HG03139 (cell line): Measurements from ENCODE around the gene ADIRF.
"Not testable (repeated sequence)": the region's sequence is repeated elsewhere in the genome, so short reads cannot be mapped to it uniquely, and the experiment has no call there.

Experiments
- ATAC-seq: cut with Tn5 transposase; IDR thresholded peaks from one replicate; pipeline ENCODE4 v1.9.1; 2021; ENCODE audit not compliant: unreplicated experiment

ADIRF gene

GRCh38 chr10:86945361-86946212 lies 22.7 kb upstream of the ADIRF start:
- ATAC-seq = no peak

GRCh38 chr10:86946213-86947155 lies 21.8 kb upstream of the ADIRF start:
- ATAC-seq = no peak

- not testable (repeated sequence) for ATAC-seq
These were observed 20.5 kb upstream of the ADIRF start for GRCh38 chr10:86947806-86948205.

GRCh38 chr10:86950349-86950748 lies 17.9 kb upstream of the ADIRF start:
- ATAC-seq = no peak

GRCh38 chr10:86951184-86951761 lies 17.0 kb upstream of the ADIRF start:
- no peak for ATAC-seq

- ATAC-seq = no peak
These were observed 16.2 kb upstream of the ADIRF start for GRCh38 chr10:86952106-86952505.

GRCh38 chr10:86952697-86953096 lies 15.6 kb upstream of the ADIRF start:
- not testable (repeated sequence) for ATAC-seq

- no peak for ATAC-seq
These were observed 14.3 kb upstream of the ADIRF start for GRCh38 chr10:86953747-86954680.

GRCh38 chr10:86954681-86955500 lies 13.4 kb upstream of the ADIRF start:
- ATAC-seq = no peak

GRCh38 chr10:86955501-86956194 lies 12.6 kb upstream of the ADIRF start:
- ATAC-seq = no peak

- no peak for ATAC-seq
These were observed 12.0 kb upstream of the ADIRF start for GRCh38 chr10:86956195-86956847.

GRCh38 chr10:86956848-86957448 lies 11.3 kb upstream of the ADIRF start:
- ATAC-seq = no peak

- no peak for ATAC-seq
These were observed 10.7 kb upstream of the ADIRF start, which contains the start of gene MMRN2 for GRCh38 chr10:86957471-86958115. TSS of gene MMRN2 (minus strand) at chr10:86957615. CDS start at chr10:86957541, 74 bp downstream.

GRCh38 chr10:86958116-86958900 lies 10.0 kb upstream of the ADIRF start, which contains the start of gene SNCG:
TSS of gene SNCG (plus strand) at chr10:86958599. CDS start at chr10:86958698, 99 bp downstream.
- no peak for ATAC-seq

- no peak for ATAC-seq
These were observed 9.2 kb upstream of the ADIRF start for GRCh38 chr10:86958901-86959736.

- no peak for ATAC-seq
These were observed 8.6 kb upstream of the ADIRF start for GRCh38 chr10:86959737-86960002.
